ENCODE measurements around the gene NCDN.

Gene NCDN

GRCh38 chr1:35553851-35554250 is 3.7 kb upstream of the NCDN start:
- DNase-seq (ENCODE audit: insufficient read length, low spot score) (no peak), FAIRE-seq (no peak)
- TF ChIP-seq SPI1 (IDR thresholded peaks at IDR 0.05; ENCODE audit: low read depth, low read length) (no peak), POLR2A (IDR thresholded peaks at IDR 0.05; ENCODE audit: low read depth, low read length) (no peak), POLR2AphosphoS5 (IDR thresholded peaks at IDR 0.05; ENCODE audit: low read depth, low read length) (no peak), TAF1 (IDR thresholded peaks at IDR 0.05; ENCODE audit: low read depth, low read length) (no peak), POU2F2 (IDR thresholded peaks at IDR 0.05; ENCODE audit: low read depth, low read length) (no peak), PAX5 (IDR thresholded peaks at IDR 0.05; ENCODE audit: insufficient read depth, low read length, severe bottlenecking) (no peak)

GRCh38 chr1:35554266-35555211 is 3.1 kb upstream of the NCDN start:
- DNase-seq (ENCODE audit: insufficient read length, low spot score) (no peak), FAIRE-seq (no peak)
- TF ChIP-seq POLR2A (IDR thresholded peaks at IDR 0.05; ENCODE audit: low read depth, low read length) (no peak), POU2F2 (IDR thresholded peaks at IDR 0.05; ENCODE audit: low read depth, low read length) (no peak), TAF1 (IDR thresholded peaks at IDR 0.05; ENCODE audit: low read depth, low read length) (no peak), PAX5 (IDR thresholded peaks at IDR 0.05; ENCODE audit: insufficient read depth, low read length, severe bottlenecking) (no peak), POLR2AphosphoS5 (IDR thresholded peaks at IDR 0.05; ENCODE audit: low read depth, low read length) (no peak), SPI1 (IDR thresholded peaks at IDR 0.05; ENCODE audit: low read depth, low read length) (no peak)

- no peak for FAIRE-seq
- no peak for DNase-seq (ENCODE audit: insufficient read length, low spot score)
- TF ChIP-seq POLR2A (IDR thresholded peaks at IDR 0.05; ENCODE audit: low read depth, low read length) (no peak), SPI1 (IDR thresholded peaks at IDR 0.05; ENCODE audit: low read depth, low read length) (no peak), POLR2AphosphoS5 (IDR thresholded peaks at IDR 0.05; ENCODE audit: low read depth, low read length) (no peak), PAX5 (IDR thresholded peaks at IDR 0.05; ENCODE audit: insufficient read depth, low read length, severe bottlenecking) (no peak)
Observed at GRCh38 chr1:35555212-35555584, 2.4 kb upstream of the NCDN start.

DNA sequence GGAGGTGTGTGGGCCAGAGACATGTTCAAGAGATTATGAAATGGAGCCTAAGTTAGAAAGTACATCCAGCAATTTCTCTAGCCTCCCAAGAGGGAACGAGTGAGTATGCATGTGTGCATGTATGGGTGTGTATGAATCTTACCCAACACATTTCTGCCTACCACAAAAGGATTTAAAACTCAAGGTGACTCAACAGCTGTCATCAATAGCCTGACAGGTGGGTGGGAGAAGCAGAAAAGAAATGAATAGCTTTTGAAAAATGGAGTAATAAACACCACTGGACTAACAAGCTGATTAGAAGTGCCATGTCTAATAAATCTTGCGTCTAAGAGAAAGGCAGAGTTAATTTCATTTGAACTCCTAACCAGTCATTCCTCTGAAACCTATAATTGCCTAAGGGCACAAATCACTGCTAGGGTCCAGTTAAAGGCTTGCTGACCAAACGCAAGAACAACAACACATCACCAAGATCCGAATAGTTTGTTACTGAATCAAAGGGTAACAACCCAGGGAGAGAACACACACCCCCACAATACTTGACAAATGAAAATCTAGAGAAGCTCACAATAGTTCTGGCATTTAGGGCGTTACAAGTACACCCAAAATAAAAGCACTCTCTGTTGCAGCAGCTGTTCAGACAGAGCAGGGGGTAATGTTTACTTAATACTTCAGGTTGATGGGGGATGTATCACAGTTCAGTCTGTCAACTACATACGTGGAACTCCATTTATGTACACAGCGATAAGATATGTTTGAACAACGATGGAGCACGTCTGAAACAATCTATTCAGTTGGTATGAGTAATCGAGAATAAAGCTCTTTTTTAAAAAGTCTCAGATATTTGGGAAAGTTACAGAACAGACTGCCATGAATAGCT is 1.8 kb upstream of the NCDN start:
- FAIRE-seq (peak; percentile 85), DNase-seq (ENCODE audit: insufficient read length, low spot score) (no peak)
- no peak for TF ChIP-seq SPI1 (IDR thresholded peaks at IDR 0.05; ENCODE audit: low read depth, low read length)
- no peak for TF ChIP-seq POLR2AphosphoS5 (IDR thresholded peaks at IDR 0.05; ENCODE audit: low read depth, low read length)
- no peak for TF ChIP-seq PAX5 (IDR thresholded peaks at IDR 0.05; ENCODE audit: insufficient read depth, low read length, severe bottlenecking)
- TF ChIP-seq POLR2A (IDR thresholded peaks at IDR 0.05; ENCODE audit: low read depth, low read length) = no peak
- no peak for TF ChIP-seq TAF1 (IDR thresholded peaks at IDR 0.05; ENCODE audit: low read depth, low read length)
- no peak for TF ChIP-seq POU2F2 (IDR thresholded peaks at IDR 0.05; ENCODE audit: low read depth, low read length)

- TF ChIP-seq PAX5 (IDR thresholded peaks at IDR 0.05; ENCODE audit: insufficient read depth, low read length, severe bottlenecking) (no peak), SPI1 (IDR thresholded peaks at IDR 0.05; ENCODE audit: low read depth, low read length) (no peak), POLR2AphosphoS5 (IDR thresholded peaks at IDR 0.05; ENCODE audit: low read depth, low read length) (no peak), TAF1 (IDR thresholded peaks at IDR 0.05; ENCODE audit: low read depth, low read length) (no peak), POLR2A (IDR thresholded peaks at IDR 0.05; ENCODE audit: low read depth, low read length) (no peak), POU2F2 (IDR thresholded peaks at IDR 0.05; ENCODE audit: low read depth, low read length) (no peak)
- FAIRE-seq = no peak
- DNase-seq (ENCODE audit: insufficient read length, low spot score) = no peak
Observed at GRCh38 chr1:35556484-35557117, 998 bp upstream of the NCDN start.

DNA sequence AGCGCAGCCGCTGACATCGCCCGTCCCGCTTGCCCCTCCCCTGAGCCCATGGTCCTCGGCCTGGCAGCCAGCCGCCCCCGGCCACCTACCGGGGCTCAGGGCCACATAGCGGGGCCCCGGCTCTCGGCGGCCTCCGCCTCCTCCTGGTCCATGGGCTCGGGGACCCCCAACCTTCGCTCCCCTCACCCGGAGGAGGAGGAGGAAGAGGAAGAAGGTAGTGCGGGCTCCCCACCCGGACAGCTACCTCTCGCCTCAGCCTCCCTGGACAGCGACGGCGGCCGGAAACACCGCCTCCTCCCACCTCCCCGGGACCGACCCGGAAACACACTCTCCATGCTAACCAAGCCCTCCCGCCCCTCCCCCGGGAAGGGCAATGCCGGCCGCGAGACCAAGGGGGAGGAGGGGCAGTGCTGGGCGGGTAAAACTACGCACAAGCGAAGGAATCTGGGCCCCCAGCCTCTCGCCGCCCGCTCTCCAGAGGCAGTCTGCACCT is 435 bp upstream of the NCDN start, which contains the start of gene KIAA0319L:
Gene KIAA0319L, minus strand, starts transcription at position 286 of the 493 bp plus-strand sequence. CDS start 2,912 bp downstream, outside the sequence.
- TF ChIP-seq POLR2AphosphoS5 (IDR thresholded peaks at IDR 0.05; ENCODE audit: low read depth, low read length) (no peak), SPI1 (IDR thresholded peaks at IDR 0.05; ENCODE audit: low read depth, low read length) (no peak), PAX5 (IDR thresholded peaks at IDR 0.05; ENCODE audit: insufficient read depth, low read length, severe bottlenecking) (no peak), POU2F2 (IDR thresholded peaks at IDR 0.05; ENCODE audit: low read depth, low read length) (no peak), TAF1 (IDR thresholded peaks at IDR 0.05; ENCODE audit: low read depth, low read length) (0 out of 2 replicates have a peak, but pooled peaks have one; percentile 33), POLR2A (IDR thresholded peaks at IDR 0.05; ENCODE audit: low read depth, low read length) (no peak; the same call in none of the 2 replicates)
- FAIRE-seq (no peak), DNase-seq (ENCODE audit: insufficient read length, low spot score) (peak; percentile 87)

GRCh38 chr1:35558374-35559316 is 1.0 kb downstream of the NCDN start:
- DNase-seq (ENCODE audit: insufficient read length, low spot score) = no peak
- FAIRE-seq = peak; percentile 69
- TF ChIP-seq PAX5 (IDR thresholded peaks at IDR 0.05; ENCODE audit: insufficient read depth, low read length, severe bottlenecking) = no peak
- no peak for TF ChIP-seq POU2F2 (IDR thresholded peaks at IDR 0.05; ENCODE audit: low read depth, low read length)
- no peak for TF ChIP-seq POLR2A (IDR thresholded peaks at IDR 0.05; ENCODE audit: low read depth, low read length)
- no peak for TF ChIP-seq TAF1 (IDR thresholded peaks at IDR 0.05; ENCODE audit: low read depth, low read length)
- TF ChIP-seq POLR2AphosphoS5 (IDR thresholded peaks at IDR 0.05; ENCODE audit: low read depth, low read length) = no peak
- no peak for TF ChIP-seq SPI1 (IDR thresholded peaks at IDR 0.05; ENCODE audit: low read depth, low read length)
